Fibroblast of lung (primary cell): ENCODE results near the gene PRXL2A. TPM values are rescaled to one million over a fixed set of nuclear protein-coding genes. Genes with fewer than 3 reads are reported as not detected.
"Not testable (repeated sequence)": the region's sequence is repeated elsewhere in the genome, so short reads cannot be mapped to it uniquely, and the experiment has no call there.

Experiments
- DNase-seq, 2 donors: peaks; one replicate each; pipeline versions ENCODE4 v3.0.0 to v3.0.0-alpha.2; 2010; ENCODE audit warnings: low read depth in 2 of 2
- H2AFZ ChIP-seq: 2 replicates; pipeline ENCODE4 v1.5.1; 2012; ENCODE audit warnings: low read length, control low read depth, inconsistent platforms
- H3K27ac ChIP-seq: 2 replicates; pipeline ENCODE4 v1.5.1; 2011; ENCODE audit warnings: low read length, control low read depth; ENCODE audit not compliant: insufficient read depth
- H3K27me3 ChIP-seq: 2 replicates; pipeline ENCODE4 v1.5.1; 2011; ENCODE audit warnings: mild to moderate bottlenecking, low read length; ENCODE audit not compliant: control insufficient read depth, insufficient read depth
- H3K36me3 ChIP-seq: 2 replicates; pipeline ENCODE4 v1.5.1; 2011; ENCODE audit warnings: low read length; ENCODE audit not compliant: control insufficient read depth, insufficient read depth
- H3K4me1 ChIP-seq: 2 replicates; pipeline ENCODE4 v1.5.1; 2011; ENCODE audit warnings: low read length; ENCODE audit not compliant: control insufficient read depth, insufficient read depth; ENCODE audit errors: extremely low read depth
- H3K4me2 ChIP-seq: 2 replicates; pipeline ENCODE4 v1.5.1; 2011; ENCODE audit warnings: low read length, control low read depth; ENCODE audit not compliant: insufficient read depth; ENCODE audit errors: extremely low read depth
- H3K4me3 ChIP-seq, 4 experiments: fragments of 200-600 bp in 1 of 4; sonication (generic) in 1 of 4; replicated peaks in 1 of 4; 2 replicates each; pipeline ENCODE4 v1.5.1; 2011 to 2016; ENCODE audit warnings: low read length in 4 of 4, low read depth in 3 of 4, mild to moderate bottlenecking in 3 of 4, control low read depth in 2 of 4, inconsistent platforms in 1 of 4, mixed read lengths in 1 of 4; ENCODE audit not compliant: insufficient read depth in 1 of 4; ENCODE audit errors: control extremely low read depth in 1 of 4
- H3K79me2 ChIP-seq: 2 replicates; pipeline ENCODE4 v1.5.1; 2012; ENCODE audit warnings: mild to moderate bottlenecking, low read length, inconsistent platforms; ENCODE audit not compliant: control insufficient read depth, insufficient read depth
- H3K9ac ChIP-seq: 2 replicates; pipeline ENCODE4 v1.5.1; 2011; ENCODE audit warnings: mild to moderate bottlenecking, low read length, control low read depth; ENCODE audit not compliant: insufficient read depth
- H3K9me3 ChIP-seq: 2 replicates; pipeline ENCODE4 v1.5.1; 2012; ENCODE audit warnings: low read depth, low read length; ENCODE audit not compliant: control insufficient read depth, insufficient read depth
- H4K20me1 ChIP-seq: 2 replicates; pipeline ENCODE4 v1.5.1; 2011; ENCODE audit warnings: low read length; ENCODE audit not compliant: control insufficient read depth, insufficient read depth; ENCODE audit errors: extremely low read depth
- CTCF ChIP-seq, 2 donors: IDR thresholded peaks in 1 of 2; conservative IDR thresholded peaks in 1 of 2; 1 replicate in 1 of 2; 2 replicates in 1 of 2; pipeline ENCODE4 v1.5.1; 2011 to 2012; ENCODE audit warnings: low read length in 2 of 2, control low read depth in 1 of 2, inconsistent platforms in 1 of 2, low read depth in 1 of 2, mild to moderate bottlenecking in 1 of 2
- EZH2 ChIP-seq: IDR thresholded peaks from 2 replicates; pipeline ENCODE4 v1.5.1; 2012; ENCODE audit warnings: low read length, control low read depth, mild to moderate bottlenecking; ENCODE audit errors: missing control alignments
- polyA plus RNA-seq, 2 donors: library from polyadenylated mRNA; depleted of rRNA in 1 of 2; stranded (reverse) in 1 of 2; unstranded in 1 of 2; fragments of >200 nt; gene quantifications; 2 replicates each; pipeline ENCODE4 v1.2.1, GENCODE V29; 2011 to 2012; ENCODE audit warnings: missing spikeins in 1 of 2
- total RNA-seq: library from RNA; depleted of rRNA; stranded (reverse); fragments of >200 nt; gene quantifications from 2 replicates; pipeline ENCODE4 v1.2.1, GENCODE V29; 2014

Gene PRXL2A
- total and polyA plus RNA-seq, 2 donors (not counting 1 experiment from before 2014, with no cell fraction given) = 1.6 to 19.2 TPM

GRCh38 chr10:80415734-80416478 is 7.6 kb downstream of the PRXL2A start:
- Histone ChIP-seq H3K79me2 (no peaks in the 10 kb centered on the region), H2AFZ (no peak overlapping the region), H3K9ac (no peak overlapping the region), H3K9me3 (no peaks in the 10 kb centered on the region), H3K4me2 (no peak overlapping the region), H3K27me3 (no peaks in the 10 kb centered on the region), H3K27ac (no peak overlapping the region), H3K4me1 (no peaks in the 10 kb centered on the region), H3K4me3 (no peak overlapping the region), H4K20me1 (no peaks in the 10 kb centered on the region), H3K36me3 (no peaks in the 10 kb centered on the region)
- TF ChIP-seq EZH2 (no peak), CTCF (conservative IDR thresholded peaks at IDR 0.05 in 1 of 2, IDR thresholded peaks at IDR 0.05 in 1 of 2; ENCODE audit: low read depth in 1 of 2, low read length in 2 of 2) (no peak)
- no peak for DNase-seq

- Histone ChIP-seq H3K79me2 (no peaks in the 10 kb centered on the region), H4K20me1 (no peaks in the 10 kb centered on the region), H3K9ac (no peak overlapping the region), H2AFZ (no peak overlapping the region), H3K4me1 (no peaks in the 10 kb centered on the region), H3K4me3 (no peak overlapping the region), H3K27me3 (no peaks in the 10 kb centered on the region), H3K4me2 (no peak overlapping the region), H3K27ac (no peak overlapping the region), H3K9me3 (no peaks in the 10 kb centered on the region), H3K36me3 (no peaks in the 10 kb centered on the region)
- TF ChIP-seq EZH2 (no peak), CTCF (conservative IDR thresholded peaks at IDR 0.05 in 1 of 2, IDR thresholded peaks at IDR 0.05 in 1 of 2; ENCODE audit: low read depth in 1 of 2, low read length in 2 of 2) (no peak)
- peak; percentile 34 to 89 for DNase-seq
Observed at GRCh38 chr10:80416479-80417098, 8.2 kb downstream of the PRXL2A start.

- H3K4me3 ChIP-seq, H3K9ac ChIP-seq, H3K27me3 ChIP-seq, H3K36me3 ChIP-seq, H3K4me1 ChIP-seq, H4K20me1 ChIP-seq, H3K27ac ChIP-seq, DNase-seq, H3K4me2 ChIP-seq, H3K9me3 ChIP-seq, H2AFZ ChIP-seq, H3K79me2 ChIP-seq: not testable (repeated sequence)
Observed at GRCh38 chr10:80417256-80417655, 8.9 kb downstream of the PRXL2A start.
